Vagina (tissue), 2 donors: ENCODE measurements around the gene STRN.

Source experiments
- POLR2A ChIP-seq, 2 donors: fragments of 450-650 bp; IDR thresholded peaks; one replicate each; pipeline ENCODE4 v1.6.1; 2017; ENCODE audit warnings: antibody characterized with exemption in 2 of 2, mild to moderate bottlenecking in 2 of 2, moderate library complexity in 2 of 2
- POLR2AphosphoS5 ChIP-seq, 2 donors: sonication (generic); formaldehyde crosslinking; IDR thresholded peaks; one replicate each; pipeline ENCODE4 v1.9.0; 2017; ENCODE audit warnings: antibody characterized with exemption in 2 of 2, mild to moderate bottlenecking in 2 of 2, low read depth in 1 of 2; ENCODE audit not compliant: insufficient read depth in 1 of 2
- TF ChIP-seq, protein P1 (sequence below), 3 experiments: fragments of 450-650 bp in 2 of 3; fragments of 200-600 bp in 1 of 3; sonication (generic) in 1 of 3; IDR thresholded peaks; one replicate each; pipeline ENCODE4 v1.5.1; 2017 to 2019; ENCODE audit warnings: antibody characterized with exemption in 3 of 3, mild to moderate bottlenecking in 2 of 3, moderate library complexity in 2 of 3

DNA sequence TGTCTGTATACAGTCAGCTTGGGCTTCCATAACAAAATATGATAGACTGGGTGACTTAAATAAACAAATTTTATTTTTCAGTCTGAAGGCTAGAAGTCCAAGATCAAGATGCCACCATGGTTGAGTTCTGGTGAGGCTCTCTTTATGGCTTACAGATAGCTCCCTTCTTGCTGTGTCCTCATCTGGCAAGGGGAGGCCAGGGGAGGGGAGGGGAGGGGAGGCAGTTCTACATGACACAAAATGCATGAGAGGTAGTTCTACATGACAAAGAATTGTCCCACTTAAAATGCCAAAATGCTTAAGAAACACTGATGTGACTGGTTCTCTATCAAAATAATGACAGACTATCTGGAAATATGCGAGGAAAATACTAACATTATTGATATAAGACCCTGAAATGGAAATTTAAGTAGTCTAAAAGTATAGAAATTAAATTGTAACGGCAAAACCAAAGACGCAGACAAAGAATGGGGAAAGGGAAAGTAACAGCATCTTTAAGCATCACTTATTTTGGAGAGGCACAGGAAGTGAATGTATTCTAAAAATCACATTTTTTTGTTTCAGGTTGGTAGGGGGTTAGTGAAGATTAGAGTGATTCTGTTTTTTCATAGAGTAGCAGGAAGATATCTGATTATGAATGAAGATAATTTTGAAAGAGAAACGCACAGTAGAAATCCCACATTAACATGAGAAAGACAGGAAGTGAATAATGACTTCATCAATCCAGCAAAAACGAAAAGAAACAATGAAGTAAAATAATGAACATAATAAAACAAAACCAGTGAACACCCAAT is 131.4 kb downstream of the STRN start:
- TF ChIP-seq POLR2AphosphoS5 (IDR thresholded peaks at IDR 0.05; ENCODE audit: insufficient read depth in 1 of 2, low read depth in 1 of 2) (no peak), POLR2A (IDR thresholded peaks at IDR 0.05) (no peak)
- TF ChIP-seq, protein P1, sequence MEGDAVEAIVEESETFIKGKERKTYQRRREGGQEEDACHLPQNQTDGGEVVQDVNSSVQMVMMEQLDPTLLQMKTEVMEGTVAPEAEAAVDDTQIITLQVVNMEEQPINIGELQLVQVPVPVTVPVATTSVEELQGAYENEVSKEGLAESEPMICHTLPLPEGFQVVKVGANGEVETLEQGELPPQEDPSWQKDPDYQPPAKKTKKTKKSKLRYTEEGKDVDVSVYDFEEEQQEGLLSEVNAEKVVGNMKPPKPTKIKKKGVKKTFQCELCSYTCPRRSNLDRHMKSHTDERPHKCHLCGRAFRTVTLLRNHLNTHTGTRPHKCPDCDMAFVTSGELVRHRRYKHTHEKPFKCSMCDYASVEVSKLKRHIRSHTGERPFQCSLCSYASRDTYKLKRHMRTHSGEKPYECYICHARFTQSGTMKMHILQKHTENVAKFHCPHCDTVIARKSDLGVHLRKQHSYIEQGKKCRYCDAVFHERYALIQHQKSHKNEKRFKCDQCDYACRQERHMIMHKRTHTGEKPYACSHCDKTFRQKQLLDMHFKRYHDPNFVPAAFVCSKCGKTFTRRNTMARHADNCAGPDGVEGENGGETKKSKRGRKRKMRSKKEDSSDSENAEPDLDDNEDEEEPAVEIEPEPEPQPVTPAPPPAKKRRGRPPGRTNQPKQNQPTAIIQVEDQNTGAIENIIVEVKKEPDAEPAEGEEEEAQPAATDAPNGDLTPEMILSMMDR (IDR thresholded peaks at IDR 0.05): no peak
